ENCODE measurements around the gene HFM1.
"Not testable (repeated sequence)": the region's sequence is repeated elsewhere in the genome, so short reads cannot be mapped to it uniquely, and the experiment has no call there.

Gene HFM1

DNA sequence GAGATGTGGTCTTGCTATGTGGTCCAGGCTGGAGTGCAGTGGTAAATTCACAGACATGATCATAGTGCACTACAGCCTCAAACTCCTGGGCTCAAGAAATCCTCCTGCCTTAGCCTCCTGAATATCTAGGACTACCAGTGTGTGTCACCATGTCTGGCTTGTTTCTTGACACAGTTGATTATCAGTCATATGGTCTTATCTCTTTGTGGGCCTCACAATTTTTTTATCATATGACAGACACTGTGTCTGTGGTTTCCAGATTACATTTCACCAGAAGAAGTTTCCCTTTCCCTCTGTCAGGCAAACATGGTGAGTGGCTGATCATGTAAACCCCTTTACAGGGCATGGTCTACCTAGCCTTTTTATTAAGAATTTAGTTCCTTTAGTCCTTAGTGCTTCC lies 96.1 kb downstream of the HFM1 start:
- no peak overlapping the region for H3K4me3 Mint-ChIP-seq
- no peaks in the 10 kb centered on the region for H3K4me1 Mint-ChIP-seq (ENCODE audit: low read depth)
- peaks cover 3% of the 10 kb centered on the region for H3K36me3 Mint-ChIP-seq (ENCODE audit: low read depth)
- H3K9me3 Mint-ChIP-seq = peaks cover 16% of the 10 kb centered on the region
- peaks cover 8% of the 10 kb centered on the region for H3K27me3 Mint-ChIP-seq
- no peak overlapping the region for H3K27ac Mint-ChIP-seq

DNA sequence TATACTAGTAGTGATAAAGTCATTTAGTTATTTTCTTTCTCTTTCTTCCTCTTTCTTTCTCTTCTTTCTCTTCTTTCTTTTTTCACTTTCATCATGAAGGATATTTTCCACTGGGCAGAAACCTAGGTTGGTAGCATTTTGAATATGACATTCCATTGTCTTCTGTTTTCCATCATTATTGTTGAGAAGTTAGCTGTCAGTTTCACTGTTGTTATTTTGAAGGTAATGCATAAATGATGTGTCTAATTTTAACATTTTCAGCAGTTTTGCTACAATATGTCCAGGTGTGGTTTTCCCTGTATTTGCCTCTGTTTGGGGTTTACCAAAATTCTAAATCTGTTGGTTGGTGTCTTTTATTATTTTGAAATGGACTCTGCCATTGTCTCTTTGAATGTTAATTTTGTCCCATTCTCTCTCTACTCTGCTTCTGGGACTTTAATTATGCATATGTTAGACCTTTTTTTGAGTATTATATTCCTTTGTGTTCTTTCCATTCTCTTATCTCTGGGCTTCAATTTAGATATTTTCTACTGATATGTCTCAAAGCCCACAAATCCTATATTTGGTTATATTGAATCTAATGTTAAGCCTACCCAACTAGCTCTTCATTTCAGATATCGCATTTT lies 96.7 kb downstream of the HFM1 start:
- Mint-ChIP-seq H3K9me3 (peaks cover 19% of the 10 kb centered on the region), H3K27me3 (peaks cover 8% of the 10 kb centered on the region), H3K36me3 (ENCODE audit: low read depth) (peaks cover 3% of the 10 kb centered on the region), H3K27ac (no peak overlapping the region), H3K4me1 (ENCODE audit: low read depth) (no peaks in the 10 kb centered on the region), H3K4me3 (no peak overlapping the region)

DNA sequence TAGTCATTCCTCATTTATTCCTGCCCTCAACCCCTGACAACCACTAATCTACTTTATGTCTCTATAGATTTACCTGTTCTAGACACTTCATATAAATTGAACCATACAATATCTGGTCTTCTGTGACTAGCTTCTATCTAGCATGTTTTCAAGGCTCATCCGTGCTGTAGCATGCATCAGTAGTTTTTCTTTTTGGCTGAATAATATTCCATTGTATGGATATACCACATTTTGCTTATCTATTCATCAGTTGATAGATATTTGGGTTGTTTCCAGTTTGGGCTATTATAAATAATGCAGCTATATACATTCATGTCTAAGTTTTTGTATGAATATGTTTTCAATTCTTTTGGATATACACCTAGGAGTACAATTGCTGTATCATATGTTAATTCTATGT lies 101.5 kb downstream of the HFM1 start:
- Mint-ChIP-seq H3K4me1 (ENCODE audit: low read depth) (no peaks in the 10 kb centered on the region), H3K27ac (no peak overlapping the region), H3K4me3 (no peak overlapping the region), H3K36me3 (ENCODE audit: low read depth) (peaks cover 3% of the 10 kb centered on the region), H3K27me3 (peaks cover 8% of the 10 kb centered on the region), H3K9me3 (peaks cover 10% of the 10 kb centered on the region)

DNA sequence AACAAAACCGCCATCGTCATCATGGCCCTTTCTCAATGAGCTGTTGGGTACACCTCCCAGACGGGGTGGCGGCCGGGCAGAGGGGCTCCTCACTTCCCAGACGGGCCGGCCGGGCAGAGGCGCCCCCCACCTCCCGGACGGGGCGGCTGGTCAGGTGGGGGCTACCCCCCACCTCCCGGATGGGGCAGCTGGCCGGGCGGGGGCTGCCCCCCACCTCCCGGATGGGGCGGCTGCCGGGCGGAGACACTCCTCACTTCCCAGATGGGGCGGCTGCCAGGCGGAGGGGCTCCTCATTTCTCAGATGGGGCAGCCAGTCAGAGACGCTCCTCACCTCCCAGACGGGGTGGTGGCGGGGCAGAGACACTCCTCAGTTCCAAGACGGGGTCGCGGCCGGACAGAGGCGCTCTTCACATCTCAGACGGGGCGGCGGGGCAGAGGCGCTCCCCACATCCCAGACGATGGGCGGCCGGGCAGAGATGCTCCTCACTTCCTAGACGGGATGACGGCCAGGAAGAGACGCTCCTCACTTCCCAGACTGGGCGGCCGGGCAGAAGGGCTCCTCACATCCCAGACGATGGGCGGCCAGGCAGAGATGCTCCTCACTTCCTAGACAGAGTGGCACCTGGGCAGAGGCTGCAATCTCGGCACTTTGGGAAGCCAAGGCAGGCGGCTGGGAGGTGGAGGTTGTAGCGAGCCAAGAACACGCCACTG lies 115.6 kb downstream of the HFM1 start:
- not testable (repeated sequence) for H3K9me3 Mint-ChIP-seq; H3K4me3 Mint-ChIP-seq; H3K27ac Mint-ChIP-seq; H3K4me1 Mint-ChIP-seq (ENCODE audit: low read depth); H3K36me3 Mint-ChIP-seq (ENCODE audit: low read depth); H3K27me3 Mint-ChIP-seq

DNA sequence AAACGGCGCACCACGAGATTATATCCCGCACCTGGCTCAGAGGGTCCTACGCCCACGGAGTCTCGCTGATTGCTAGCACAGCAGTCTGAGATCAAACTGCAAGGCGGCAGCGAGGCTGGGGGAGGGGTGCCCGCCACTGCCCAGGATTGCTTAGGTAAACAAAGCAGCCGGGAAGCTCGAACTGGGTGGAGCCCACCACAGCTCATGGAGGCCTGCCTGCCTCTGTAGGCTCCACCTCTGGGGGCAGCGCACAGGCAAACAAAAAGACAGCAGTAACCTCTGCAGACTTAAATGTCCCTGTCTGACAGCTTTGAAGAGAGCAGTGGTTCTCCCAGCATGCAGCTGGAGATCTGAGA lies 117.7 kb downstream of the HFM1 start:
- H3K9me3 Mint-ChIP-seq; H3K4me1 Mint-ChIP-seq (ENCODE audit: low read depth); H3K4me3 Mint-ChIP-seq; H3K27me3 Mint-ChIP-seq; H3K27ac Mint-ChIP-seq; H3K36me3 Mint-ChIP-seq (ENCODE audit: low read depth): not testable (repeated sequence)

DNA sequence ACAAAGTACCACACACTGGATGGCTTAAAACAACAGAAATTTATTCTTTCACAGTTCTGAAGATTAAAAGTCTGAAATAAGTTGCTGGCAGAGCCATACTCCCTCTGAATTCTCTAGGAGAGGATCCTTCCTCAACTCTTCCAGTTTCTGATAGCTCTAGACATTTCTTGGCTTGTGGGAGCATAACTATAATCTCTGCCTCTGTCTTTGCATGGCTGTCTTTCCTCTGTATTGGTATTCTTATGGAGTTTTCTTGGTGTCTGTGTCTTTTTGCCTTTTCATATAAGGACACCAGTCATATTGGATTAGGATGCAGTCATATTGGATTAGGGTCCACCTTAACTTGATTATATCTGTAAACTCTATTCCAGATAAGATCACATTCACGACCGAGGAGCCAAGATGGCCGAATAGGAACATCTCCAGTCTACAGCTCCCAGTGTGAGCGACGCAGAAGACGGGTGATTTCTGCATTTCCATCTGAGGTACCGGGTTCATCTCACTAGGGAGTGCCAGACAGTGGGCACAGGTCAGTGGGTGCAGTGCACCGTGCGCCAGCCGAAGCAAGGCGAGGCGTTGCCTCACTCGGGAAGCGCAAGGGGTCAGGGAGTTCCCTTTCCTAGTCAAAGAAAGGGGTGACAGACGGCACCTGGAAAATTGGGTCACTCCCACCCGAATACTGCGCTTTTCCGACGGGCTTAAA lies 118.2 kb downstream of the HFM1 start:
- not testable (repeated sequence) for H3K9me3 Mint-ChIP-seq; H3K27ac Mint-ChIP-seq; H3K4me1 Mint-ChIP-seq (ENCODE audit: low read depth)

DNA sequence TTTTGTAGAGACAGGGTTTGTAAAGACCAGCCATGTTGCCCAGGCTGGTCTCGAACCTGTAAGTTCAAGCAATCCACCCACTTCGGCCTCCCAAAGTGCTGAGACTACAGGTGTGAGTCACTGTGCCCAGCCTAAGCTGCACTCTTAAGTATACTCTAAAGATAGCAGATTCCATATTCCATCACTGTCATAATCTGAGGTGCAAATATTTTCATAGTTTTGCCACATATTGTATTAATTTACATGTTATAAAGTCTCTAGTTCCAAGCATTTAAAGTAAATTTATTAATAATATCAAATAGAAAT lies 121.3 kb downstream of the HFM1 start:
- H3K9me3 Mint-ChIP-seq = no peaks in the 10 kb centered on the region
- no peaks in the 10 kb centered on the region for H3K36me3 Mint-ChIP-seq (ENCODE audit: low read depth)
- no peaks in the 10 kb centered on the region for H3K4me1 Mint-ChIP-seq (ENCODE audit: low read depth)
- no peak overlapping the region for H3K4me3 Mint-ChIP-seq
- peaks cover 5% of the 10 kb centered on the region for H3K27me3 Mint-ChIP-seq
- H3K27ac Mint-ChIP-seq = peak overlapping the region; percentile 42

More for the DNA sequence above, 118.2 kb downstream of the HFM1 start:
- H3K36me3 Mint-ChIP-seq (ENCODE audit: low read depth); H3K27me3 Mint-ChIP-seq; H3K4me3 Mint-ChIP-seq: not testable (repeated sequence)

DNA sequence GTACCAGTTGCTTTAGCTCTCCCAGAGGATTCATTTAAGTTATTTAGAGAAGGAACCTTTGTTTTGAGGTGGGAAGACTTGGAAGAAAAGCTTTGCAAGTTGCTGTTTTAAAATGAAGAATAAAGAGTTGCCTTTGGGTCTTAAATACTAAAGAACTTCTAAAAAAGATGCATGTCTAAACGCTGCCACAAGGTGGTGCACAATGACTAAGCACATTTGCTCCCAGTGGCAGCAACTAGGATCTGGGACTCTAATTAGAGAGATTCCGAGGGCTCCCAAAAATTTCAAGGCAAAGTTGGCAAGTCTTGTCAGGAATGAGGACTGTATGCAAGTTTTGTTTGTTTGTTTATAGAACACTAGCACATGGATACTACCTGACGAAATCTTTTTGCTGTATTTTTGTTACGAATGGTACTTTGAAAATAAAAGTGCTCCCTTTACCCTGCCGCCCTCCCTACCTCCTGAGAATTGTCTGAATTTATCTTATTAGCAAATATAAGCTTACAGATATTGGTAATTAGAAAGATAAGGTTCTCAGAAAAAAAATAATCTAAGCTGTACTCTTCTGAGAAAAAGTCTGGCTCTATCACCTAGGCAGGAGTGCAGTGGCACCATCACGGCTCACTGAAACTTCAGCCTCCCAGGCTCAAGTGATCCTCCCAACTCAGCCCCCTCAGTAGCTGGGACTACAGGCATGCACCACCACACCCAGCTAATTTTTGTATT lies 121.8 kb downstream of the HFM1 start:
- no peaks in the 10 kb centered on the region for H3K9me3 Mint-ChIP-seq
- H3K27me3 Mint-ChIP-seq = peaks cover 5% of the 10 kb centered on the region
- H3K4me1 Mint-ChIP-seq (ENCODE audit: low read depth) = no peaks in the 10 kb centered on the region
- no peak overlapping the region for H3K4me3 Mint-ChIP-seq
- peak overlapping the region; percentile 42 for H3K27ac Mint-ChIP-seq
- H3K36me3 Mint-ChIP-seq (ENCODE audit: low read depth) = no peaks in the 10 kb centered on the region

DNA sequence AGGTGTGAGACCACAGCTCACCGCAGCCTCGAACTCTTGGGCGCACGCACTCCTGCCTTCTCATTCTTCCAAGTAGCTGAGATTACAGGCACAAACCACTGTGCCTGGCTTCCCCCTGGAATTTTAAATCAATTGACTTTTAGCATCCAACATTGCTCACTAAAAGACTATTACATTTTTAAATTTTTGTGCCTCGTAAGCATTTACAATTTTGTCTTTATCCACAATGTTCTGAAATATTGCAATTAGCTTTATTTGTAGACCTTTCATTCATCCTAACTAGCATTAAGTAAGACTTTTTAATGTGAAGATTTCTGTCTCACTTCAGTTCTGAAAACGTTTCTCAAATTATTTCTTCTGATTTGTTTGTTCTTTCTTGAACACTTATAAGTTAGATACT lies 122.9 kb downstream of the HFM1 start:
- H3K9me3 Mint-ChIP-seq = no peaks in the 10 kb centered on the region
- peaks cover 5% of the 10 kb centered on the region for H3K27me3 Mint-ChIP-seq
- H3K27ac Mint-ChIP-seq = no peak overlapping the region
- no peaks in the 10 kb centered on the region for H3K4me1 Mint-ChIP-seq (ENCODE audit: low read depth)
- no peak overlapping the region for H3K4me3 Mint-ChIP-seq
- H3K36me3 Mint-ChIP-seq (ENCODE audit: low read depth) = no peaks in the 10 kb centered on the region

DNA sequence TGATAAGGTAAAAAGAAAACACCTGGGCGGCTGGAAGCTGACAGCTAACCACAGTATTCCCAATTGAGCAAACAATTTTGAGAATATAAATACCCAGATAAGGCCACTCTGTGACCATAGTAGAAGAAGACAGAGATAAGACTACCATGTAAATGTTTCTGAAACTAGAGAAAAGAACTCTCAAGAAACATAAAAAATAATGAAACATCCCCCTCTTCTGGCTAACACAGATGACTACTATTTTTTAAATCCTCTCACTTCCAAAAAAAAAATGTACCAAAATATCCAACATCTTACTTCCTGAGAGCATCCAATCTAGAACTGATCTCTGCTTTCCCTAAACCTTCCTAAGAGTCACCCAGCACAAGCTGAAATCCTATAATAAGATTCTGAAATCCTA lies 125.9 kb downstream of the HFM1 start:
- Mint-ChIP-seq H3K36me3 (ENCODE audit: low read depth) (no peaks in the 10 kb centered on the region), H3K4me1 (ENCODE audit: low read depth) (no peaks in the 10 kb centered on the region), H3K27ac (no peak overlapping the region), H3K27me3 (peaks cover 5% of the 10 kb centered on the region), H3K9me3 (no peaks in the 10 kb centered on the region), H3K4me3 (no peak overlapping the region)

DNA sequence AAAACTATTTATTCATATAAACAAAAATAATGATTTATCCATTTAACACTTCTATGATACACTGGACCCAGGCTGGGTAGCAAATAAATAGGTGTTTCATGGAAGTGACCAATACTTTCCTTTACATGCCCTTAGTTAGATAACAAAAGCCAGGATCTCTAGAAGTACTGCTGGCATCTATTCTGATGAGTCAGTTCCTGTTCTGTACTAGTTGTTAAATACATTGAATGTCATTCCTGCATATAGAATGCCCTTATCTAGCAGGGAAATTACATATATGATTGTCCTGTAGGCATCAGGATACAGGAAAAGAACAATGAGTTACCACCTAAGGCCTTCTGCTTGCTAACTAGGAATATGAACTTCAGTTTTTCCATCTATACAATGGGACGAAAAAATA lies 130.8 kb downstream of the HFM1 start:
- Mint-ChIP-seq H3K36me3 (ENCODE audit: low read depth) (no peaks in the 10 kb centered on the region), H3K27ac (no peak overlapping the region), H3K4me1 (ENCODE audit: low read depth) (no peaks in the 10 kb centered on the region), H3K9me3 (no peaks in the 10 kb centered on the region), H3K4me3 (no peak overlapping the region), H3K27me3 (no peaks in the 10 kb centered on the region)

DNA sequence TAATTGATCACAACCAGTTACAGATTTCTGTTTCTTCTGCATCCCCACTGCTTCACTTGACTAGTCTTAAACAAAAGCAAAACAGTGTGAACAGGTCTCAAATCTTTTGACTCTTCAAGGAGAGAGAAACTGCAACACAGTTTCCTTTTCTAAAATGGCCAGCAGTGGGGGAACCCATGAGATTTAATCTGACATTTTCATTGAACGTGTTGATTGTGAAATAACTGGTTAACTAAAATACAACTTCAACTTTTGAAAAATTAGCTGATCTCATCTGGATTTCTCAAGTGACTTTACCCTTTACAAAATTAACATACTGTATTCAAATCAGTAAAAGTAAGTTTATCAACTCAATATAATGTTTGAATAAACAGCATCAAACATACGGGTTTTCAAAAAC lies 143.0 kb downstream of the HFM1 start:
- Mint-ChIP-seq H3K4me1 (ENCODE audit: low read depth) (no peaks in the 10 kb centered on the region), H3K36me3 (ENCODE audit: low read depth) (no peaks in the 10 kb centered on the region), H3K9me3 (no peaks in the 10 kb centered on the region), H3K4me3 (no peak overlapping the region), H3K27ac (no peak overlapping the region), H3K27me3 (peaks cover 8% of the 10 kb centered on the region)

DNA sequence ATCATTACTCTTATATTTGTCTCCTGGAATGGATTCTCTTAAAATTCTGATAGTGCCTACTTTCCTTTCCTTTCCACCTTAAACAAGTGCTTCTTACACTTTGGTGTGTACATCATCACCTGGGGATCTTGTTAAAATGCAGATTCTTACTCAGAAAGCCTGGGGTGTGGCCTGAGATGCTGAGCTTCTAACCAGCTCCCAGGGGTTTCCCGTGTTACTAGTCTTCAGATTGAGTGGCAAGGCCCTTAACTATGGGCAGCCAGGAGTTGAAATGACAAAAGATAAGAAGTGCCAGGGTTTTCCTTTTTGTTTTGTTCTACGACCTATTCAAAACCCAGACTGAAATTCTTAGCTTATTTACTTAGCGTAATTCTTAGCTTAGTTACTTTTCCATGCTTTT lies 159.2 kb downstream of the HFM1 start:
- H3K4me3 Mint-ChIP-seq = no peak overlapping the region
- no peaks in the 10 kb centered on the region for H3K4me1 Mint-ChIP-seq (ENCODE audit: low read depth)
- H3K9me3 Mint-ChIP-seq = no peaks in the 10 kb centered on the region
- H3K27me3 Mint-ChIP-seq = peaks cover 7% of the 10 kb centered on the region
- no peaks in the 10 kb centered on the region for H3K36me3 Mint-ChIP-seq (ENCODE audit: low read depth)
- H3K27ac Mint-ChIP-seq = no peak overlapping the region

DNA sequence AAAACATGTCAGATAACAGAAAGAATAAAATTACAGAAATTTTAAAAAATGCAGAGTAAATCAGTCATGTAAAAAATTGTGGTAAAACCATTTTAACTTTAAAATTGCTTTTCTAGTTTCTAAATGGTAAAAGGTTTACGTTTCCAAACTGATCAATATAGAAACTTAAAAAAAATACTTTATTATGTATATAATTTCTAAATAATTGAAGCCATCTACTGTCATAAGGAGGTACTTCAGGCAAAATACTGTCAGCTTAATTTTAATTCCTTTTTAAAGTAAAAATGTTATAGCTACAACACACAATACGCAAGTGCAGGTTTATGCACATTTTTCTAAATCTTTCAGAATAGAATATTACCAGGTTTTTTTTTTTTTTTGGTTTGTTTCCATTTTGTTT lies 159.9 kb downstream of the HFM1 start:
- Mint-ChIP-seq H3K27ac (no peak overlapping the region), H3K4me1 (ENCODE audit: low read depth) (no peaks in the 10 kb centered on the region), H3K36me3 (ENCODE audit: low read depth) (no peaks in the 10 kb centered on the region), H3K27me3 (peaks cover 7% of the 10 kb centered on the region), H3K9me3 (no peaks in the 10 kb centered on the region), H3K4me3 (no peak overlapping the region)

DNA sequence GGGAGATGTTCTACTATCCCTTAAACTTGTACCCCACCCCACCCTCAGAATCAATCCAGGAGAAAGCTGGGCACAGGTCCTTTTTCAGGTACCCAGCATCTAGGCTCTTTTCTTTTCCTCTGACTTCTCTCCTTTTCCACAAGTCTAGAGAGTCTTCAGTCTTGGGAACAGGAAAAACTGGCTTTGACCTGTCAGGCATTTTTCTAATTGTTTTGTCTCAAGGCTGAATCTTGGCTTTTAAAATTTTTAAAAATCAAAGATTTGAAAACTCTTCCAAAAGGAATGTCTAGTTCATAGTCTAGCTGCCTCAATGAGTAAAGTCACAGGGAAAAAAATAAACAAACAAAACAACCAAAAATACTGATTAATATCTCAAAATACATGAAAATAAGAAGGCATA lies 161.5 kb downstream of the HFM1 start:
- Mint-ChIP-seq H3K27me3 (peaks cover 3% of the 10 kb centered on the region), H3K36me3 (ENCODE audit: low read depth) (no peaks in the 10 kb centered on the region), H3K9me3 (no peaks in the 10 kb centered on the region), H3K4me1 (ENCODE audit: low read depth) (no peaks in the 10 kb centered on the region), H3K4me3 (no peak overlapping the region), H3K27ac (no peak overlapping the region)
